Panc1 (cell line): ENCODE measurements around the gene FAM131B. TPM values are rescaled to one million over a fixed set of nuclear protein-coding genes. Genes with fewer than 3 reads are reported as not detected.

ENCODE experiments used
- ATAC-seq: fragments of 200-7000 bp; cut with Tn5 transposase; 2 replicates; pipeline ENCODE4 v1.9.1; 2020; ENCODE audit warnings: mild to moderate bottlenecking, moderate library complexity
- BruUV-seq: library from RNA; stranded (reverse); fragments of 400-500 nt; replicated peaks from 2 replicates; lab custom pipeline; 2021; lab: Mats Ljungman, UMichigan
- CTCF ChIA-PET: fragments of 300-600 bp; sonication (Branson Sonifier 250); formaldehyde crosslinking; loops from one replicate; lab custom pipeline; 2022; ENCODE audit warnings: antibody characterized with exemption; lab: Charles Lee
- POLR2A ChIA-PET: fragments of 300-600 bp; sonication (Branson Sonifier 250); formaldehyde crosslinking; loops from one replicate; lab custom pipeline; 2022; ENCODE audit warnings: antibody characterized with exemption; lab: Charles Lee
- DNase-seq: peaks from one replicate; pipeline ENCODE4 v3.0.0-alpha.2; 2010; ENCODE audit warnings: low read depth, low spot score
- H3K27ac ChIP-seq: 2 replicates; pipeline ENCODE4 v1.5.1; 2011; ENCODE audit warnings: mild to moderate bottlenecking, low read length, inconsistent platforms
- H3K27me3 ChIP-seq: fragments of 200-500 bp; sonication (Bioruptor generic); 2 replicates; pipeline ENCODE4 v1.6.0; 2014; ENCODE audit warnings: low read length, inconsistent platforms; ENCODE audit not compliant: control insufficient read depth, insufficient read depth
- H3K36me3 ChIP-seq: fragments of 200-500 bp; sonication (Bioruptor generic); 2 replicates; pipeline ENCODE4 v1.5.1; 2014; ENCODE audit warnings: inconsistent platforms, mild to moderate bottlenecking, low read length, moderate library complexity; ENCODE audit not compliant: control insufficient read depth, insufficient read depth
- H3K4me1 ChIP-seq: 2 replicates; pipeline ENCODE4 v1.5.1; 2011; ENCODE audit warnings: inconsistent platforms, mild to moderate bottlenecking, low read length, moderate library complexity; ENCODE audit not compliant: control insufficient read depth, insufficient read depth
- H3K4me3 ChIP-seq, 2 experiments: 2 replicates each; pipeline ENCODE4 v1.5.1; 2011 to 2012; ENCODE audit warnings: low read depth in 2 of 2, low read length in 2 of 2, mild to moderate bottlenecking in 2 of 2, inconsistent platforms in 1 of 2, moderate library complexity in 1 of 2
- H3K9me3 ChIP-seq: fragments of 200-500 bp; sonication (Bioruptor generic); 2 replicates; pipeline ENCODE4 v1.5.1; 2014; ENCODE audit warnings: low read depth, mild to moderate bottlenecking, inconsistent platforms, low read length, moderate library complexity; ENCODE audit not compliant: control insufficient read depth, insufficient read depth
- REST ChIP-seq, 2 experiments: IDR thresholded peaks; 2 replicates each; pipeline ENCODE4 v1.6.1; 2011 to 2012; ENCODE audit warnings: low read depth in 2 of 2, control low read depth in 1 of 2, low read length in 1 of 2, mild to moderate bottlenecking in 1 of 2, moderate library complexity in 1 of 2; ENCODE audit not compliant: insufficient read depth in 1 of 2
- SIN3A ChIP-seq: IDR thresholded peaks from 2 replicates; pipeline ENCODE4 v1.6.1; 2012; ENCODE audit warnings: low read depth, mild to moderate bottlenecking, low read length, moderate library complexity, borderline replicate concordance; ENCODE audit not compliant: insufficient read depth
- in situ Hi-C: cut with HindIII; loops from 2 replicates; pipeline ENCODE4 v1.10.0; 2016; ENCODE audit warnings: low sequenced_read_pairs, low pct_unique_long_range_greater_than_20kb
- intact Hi-C: fragments of 100-400 bp; cut with micrococcal nuclease; formaldehyde crosslinking; loops from one replicate; pipeline ENCODE4 v1.10.0; 2022; ENCODE audit not compliant: unreplicated experiment
- microRNA-seq: library from miRNA; unstranded; fragments of <30 nt; microRNA quantifications from one replicate; pipeline ENCODE4 v1.1.0, GENCODE V29; 2020; ENCODE audit not compliant: unreplicated experiment
- total RNA-seq: library from RNA; stranded (reverse); gene quantifications from one replicate; pipeline ENCODE4 v1.2.1, GENCODE V29; 2021; ENCODE audit not compliant: unreplicated experiment

FAM131B gene
- total RNA-seq, 1 experiment from 2014 or later, result 1.5 TPM

GRCh38 chr7:143303733-143304132, 58.8 kb downstream of the FAM131B start:
- H3K36me3 ChIP-seq, result peaks cover 41% of the 10 kb centered on the region
- no TSS peak for BruUV-seq
- DNase-seq (no peak), ATAC-seq (no peak)
- no peak overlapping the region for H3K4me3 ChIP-seq
- no peaks in the 10 kb centered on the region for H3K9me3 ChIP-seq
- TF ChIP-seq REST (IDR thresholded peaks at IDR 0.05; ENCODE audit: insufficient read depth in 1 of 2, low read depth in 2 of 2, low read length in 1 of 2) (no peak), SIN3A (no peak)
- POLR2A ChIA-PET, result no interaction called here
- no peaks in the 10 kb centered on the region for H3K4me1 ChIP-seq
- H3K27ac ChIP-seq, result no peak overlapping the region
- in situ Hi-C loops, result no loop called here
- H3K27me3 ChIP-seq, result no peaks in the 10 kb centered on the region
- intact Hi-C loops, result loop anchor here (2.0 kb wide), 1 partner anchor 63 kb away; no protein-coding TSS in a partner anchor
- CTCF ChIA-PET, result no interaction called here

Small RNAs within 50 kb of the gene (microRNA-seq; reads per million reads assigned to microRNA genes)
- gene MIR6892, result not detected

Other genes with a start within 250 kb of the FAM131B start
- gene PIP, start 230.6 kb downstream of the FAM131B start, total RNA-seq, result not detected
- not detected for gene TAS2R39, start 179.3 kb downstream of the FAM131B start, total RNA-seq
- gene TAS2R40, start 140.7 kb downstream of the FAM131B start, total RNA-seq, result not detected
- gene GSTK1, start 99.3 kb downstream of the FAM131B start, total RNA-seq, result 100 TPM
- 2.0 TPM for gene TMEM139, start 77.8 kb downstream of the FAM131B start, total RNA-seq
- gene CASP2, start 74.4 kb downstream of the FAM131B start, total RNA-seq, result 47.4 TPM
- 0.15 TPM for gene CLCN1, start 46.6 kb downstream of the FAM131B start, total RNA-seq
- gene ZYX, start 18.6 kb upstream of the FAM131B start, total RNA-seq, result 169 TPM
- 0.39 TPM for gene EPHA1, start 46.1 kb upstream of the FAM131B start, total RNA-seq
- gene TAS2R60, start 80.7 kb upstream of the FAM131B start, total RNA-seq, result not detected
- not detected for gene TAS2R41, start 115.2 kb upstream of the FAM131B start, total RNA-seq
- gene CTAGE15, start 209.1 kb upstream of the FAM131B start, total RNA-seq, result 0.46 TPM